Body of pancreas (tissue), 4 donors: ENCODE data around the gene CPNE1.

Experiments
- POLR2A ChIP-seq, 3 donors: fragments of 450-650 bp; IDR thresholded peaks; one replicate each; pipeline ENCODE4 v1.6.1; 2016; ENCODE audit warnings: antibody characterized with exemption in 3 of 3, mild to moderate bottlenecking in 2 of 3
- TF ChIP-seq, protein P1 (sequence below), 7 experiments: fragments of 450-650 bp in 4 of 7; fragments of 200-600 bp in 3 of 7; sonication (generic) in 3 of 7; IDR thresholded peaks; one replicate each; pipeline ENCODE4 v1.5.1; 2016 to 2019; ENCODE audit warnings: antibody characterized with exemption in 7 of 7

DNA sequence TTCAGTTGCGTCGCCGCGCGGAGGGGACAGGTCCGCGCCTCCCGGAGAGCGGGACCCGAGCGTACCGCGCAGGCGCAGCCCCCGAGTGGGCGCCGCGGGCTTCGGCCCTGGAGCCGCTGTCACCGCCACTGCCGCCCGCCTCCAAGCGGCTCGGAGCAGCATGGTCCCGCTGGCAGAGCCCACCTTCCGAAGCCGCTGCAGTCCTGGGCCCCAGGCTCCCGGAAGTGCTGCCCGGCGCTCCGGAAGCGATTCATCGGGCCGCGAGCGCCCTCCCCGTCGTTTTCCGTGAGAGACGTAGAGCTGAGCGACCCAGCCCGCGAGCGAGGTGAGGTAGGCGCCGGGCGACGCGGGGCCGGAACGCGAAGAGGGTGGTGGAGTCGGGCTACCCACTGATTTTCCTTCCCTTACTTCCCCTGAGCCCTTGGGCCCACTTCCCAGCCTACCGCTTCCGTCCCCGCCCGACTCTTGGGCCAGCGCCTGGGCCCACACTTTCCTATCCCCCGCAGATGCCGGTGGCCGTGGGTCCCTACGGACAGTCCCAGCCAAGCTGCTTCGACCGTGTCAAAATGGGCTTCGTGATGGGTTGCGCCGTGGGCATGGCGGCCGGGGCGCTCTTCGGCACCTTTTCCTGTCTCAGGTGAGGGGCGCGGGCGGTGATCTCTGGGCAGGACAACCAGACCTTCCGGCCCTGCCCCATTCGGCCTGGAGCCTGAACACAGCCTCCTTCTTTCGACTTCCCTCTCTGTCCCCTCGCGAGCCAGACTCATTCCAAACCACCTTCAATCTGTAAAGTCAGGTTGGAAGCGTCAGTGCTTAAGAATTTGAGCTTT, 34.6 kb upstream of the CPNE1 start, which contains the start of the genes NFS1 and ROMO1:
- peak; percentile 35 to 77 (median 72) for TF ChIP-seq POLR2A (IDR thresholded peaks at IDR 0.05)
- TF ChIP-seq, protein P1, sequence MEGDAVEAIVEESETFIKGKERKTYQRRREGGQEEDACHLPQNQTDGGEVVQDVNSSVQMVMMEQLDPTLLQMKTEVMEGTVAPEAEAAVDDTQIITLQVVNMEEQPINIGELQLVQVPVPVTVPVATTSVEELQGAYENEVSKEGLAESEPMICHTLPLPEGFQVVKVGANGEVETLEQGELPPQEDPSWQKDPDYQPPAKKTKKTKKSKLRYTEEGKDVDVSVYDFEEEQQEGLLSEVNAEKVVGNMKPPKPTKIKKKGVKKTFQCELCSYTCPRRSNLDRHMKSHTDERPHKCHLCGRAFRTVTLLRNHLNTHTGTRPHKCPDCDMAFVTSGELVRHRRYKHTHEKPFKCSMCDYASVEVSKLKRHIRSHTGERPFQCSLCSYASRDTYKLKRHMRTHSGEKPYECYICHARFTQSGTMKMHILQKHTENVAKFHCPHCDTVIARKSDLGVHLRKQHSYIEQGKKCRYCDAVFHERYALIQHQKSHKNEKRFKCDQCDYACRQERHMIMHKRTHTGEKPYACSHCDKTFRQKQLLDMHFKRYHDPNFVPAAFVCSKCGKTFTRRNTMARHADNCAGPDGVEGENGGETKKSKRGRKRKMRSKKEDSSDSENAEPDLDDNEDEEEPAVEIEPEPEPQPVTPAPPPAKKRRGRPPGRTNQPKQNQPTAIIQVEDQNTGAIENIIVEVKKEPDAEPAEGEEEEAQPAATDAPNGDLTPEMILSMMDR (IDR thresholded peaks at IDR 0.05): peak in 3 of 7 experiments; percentile 10 to 42 (median 30)
